HepG2 (cell line): ENCODE data around the gene DDIT4. TPM values are rescaled to one million over a fixed set of nuclear protein-coding genes. Genes with fewer than 3 reads are reported as not detected.

Experiments used
- ATAC-seq: fragments of 200-7000 bp; cut with Tn5 transposase; 3 replicates; pipeline ENCODE4 v1.9.1; 2020; ENCODE audit warnings: mild to moderate bottlenecking, moderate library complexity
- BruUV-seq: library from RNA; stranded (reverse); fragments of 400-500 nt; replicated peaks from 2 replicates; lab custom pipeline; 2021; lab: Mats Ljungman, UMichigan
- CTCF ChIA-PET: fragments of 300-600 bp; formaldehyde crosslinking; extraction: SDS; loops from one replicate; lab custom pipeline; 2021; ENCODE audit warnings: low total read pairs, inconsistent platforms, low intra/inter-chr PET ratio; lab: Yijun Ruan, JAX
- POLR2A ChIA-PET: fragments of 350-600 bp; sonication (Branson Sonifier 250); formaldehyde crosslinking; loops from one replicate; lab custom pipeline; 2020; ENCODE audit warnings: antibody characterized with exemption, inconsistent platforms; lab: Yijun Ruan, JAX
- DNase-seq: peaks from one replicate; pipeline ENCODE4 v3.0.0-alpha.2; 2015; ENCODE audit warnings: low spot score
- FAIRE-seq: peaks from 3 replicates; lab custom pipeline; 2011; peaks lifted over from hg19 to GRCh38; lab: Jason Lieb, UNC
- H2AFZ ChIP-seq: one replicate; pipeline ENCODE4 v1.6.1; 2011; ENCODE audit warnings: low read length, inconsistent platforms
- H3K27ac ChIP-seq: fragments of 300-600 bp; 3 replicates; pipeline ENCODE4 v1.8.0; 2011; ENCODE audit warnings: mixed run types, mild to moderate bottlenecking, mixed read lengths, low read length, inconsistent platforms; ENCODE audit not compliant: insufficient read depth; ENCODE audit errors: extremely low read length
- H3K27me3 ChIP-seq, 2 experiments: fragments of 200-600 bp in 1 of 2; 2 replicates in 1 of 2; 3 replicates in 1 of 2; pipeline versions ENCODE4 v1.6.0 to v1.8.0; 2011; ENCODE audit warnings: low read length in 2 of 2, mild to moderate bottlenecking in 2 of 2, moderate library complexity in 2 of 2, inconsistent platforms in 1 of 2; ENCODE audit not compliant: insufficient read depth in 2 of 2, control insufficient read depth in 1 of 2
- H3K36me3 ChIP-seq, 2 experiments: fragments of 200-600 bp in 1 of 2; replicated peaks in 1 of 2; 2 replicates in 1 of 2; 3 replicates in 1 of 2; pipeline versions ENCODE4 v1.5.1 to v1.8.0; 2011; ENCODE audit warnings: low read length in 2 of 2, inconsistent platforms in 1 of 2; ENCODE audit not compliant: insufficient read depth in 2 of 2, control insufficient read depth in 1 of 2
- H3K4me1 ChIP-seq: 2 replicates; pipeline ENCODE4 v1.5.1; 2012; ENCODE audit warnings: low read length, inconsistent platforms; ENCODE audit not compliant: insufficient read depth
- H3K4me2 ChIP-seq: 2 replicates; pipeline ENCODE4 v1.6.0; 2011; ENCODE audit warnings: low read depth, low read length, inconsistent platforms
- H3K4me3 ChIP-seq, 3 experiments: fragments of 200-600 bp in 1 of 3; sonication (generic), shearing (Covaris generic) in 1 of 3; replicated peaks in 1 of 3; 2 replicates each; pipeline ENCODE4 v1.5.1; 2011 to 2016; ENCODE audit warnings: low read length in 3 of 3, inconsistent platforms in 2 of 3, low read depth in 2 of 3, mild to moderate bottlenecking in 2 of 3, control low read depth in 1 of 3, mixed read lengths in 1 of 3; ENCODE audit not compliant: insufficient read depth in 1 of 3
- H3K79me2 ChIP-seq: one replicate; pipeline ENCODE4 v1.6.1; 2011; ENCODE audit warnings: low read length, inconsistent platforms; ENCODE audit not compliant: insufficient read depth
- H3K9ac ChIP-seq: 2 replicates; pipeline ENCODE4 v1.6.0; 2011; ENCODE audit warnings: mild to moderate bottlenecking, low read depth, low read length, inconsistent platforms; ENCODE audit not compliant: insufficient read depth
- H3K9me3 ChIP-seq: 2 replicates; pipeline ENCODE4 v1.5.1; 2012; ENCODE audit warnings: mild to moderate bottlenecking, low read length
- H4K20me1 ChIP-seq: 2 replicates; pipeline ENCODE4 v1.6.0; 2011; ENCODE audit warnings: inconsistent platforms, mild to moderate bottlenecking, low read length, moderate library complexity; ENCODE audit not compliant: insufficient read depth
- ISL2 ChIP-seq: sonication (generic); formaldehyde crosslinking; IDR thresholded peaks from 2 replicates; pipeline ENCODE4 v1.5.0; 2020; ENCODE audit warnings: missing genetic modification reagents
- MNT ChIP-seq: fragments of 450-650 bp; IDR thresholded peaks from 2 replicates; pipeline ENCODE4 v1.6.1; 2016
- ZNF687 ChIP-seq: sonication (generic); formaldehyde crosslinking; IDR thresholded peaks from 2 replicates; pipeline ENCODE4 v1.5.1; 2020; ENCODE audit warnings: mild to moderate bottlenecking, missing genetic modification reagents, moderate library complexity
- WGBS: methylation state at CpG from one replicate; pipeline ENCODE4 v1.1.6; 2017; ENCODE audit warnings: low lambda C conversion rate; 5-methylcytosine and 5-hydroxymethylcytosine counted together
- in situ Hi-C: cut with HindIII; loops from 2 replicates; pipeline ENCODE4 v1.10.0; 2017; ENCODE audit warnings: low pct_unique_long_range_greater_than_20kb; ENCODE audit not compliant: extremely low pct_ligation_motif_present
- intact Hi-C: fragments of 100-400 bp; cut with micrococcal nuclease; formaldehyde crosslinking; loops from one replicate; pipeline ENCODE4 v1.10.0; 2022; ENCODE audit not compliant: unreplicated experiment
- polyA plus RNA-seq, 8 experiments: library from polyadenylated mRNA; depleted of rRNA in 3 of 8; stranded (reverse) in 7 of 8; unstranded in 1 of 8; fragments of >200 nt; fragmentation: Illumina TruSeq in 4 of 8; extraction: Trizol in 4 of 8; gene quantifications; 2 replicates each; pipeline versions ENCODE4 v1.2.1 to v1.2.3, GENCODE V29; 2011 to 2016; ENCODE audit warnings: low read depth in 4 of 8, missing spikeins in 1 of 8, mixed read lengths in 1 of 8; ENCODE audit not compliant: insufficient read depth in 1 of 8
- total RNA-seq, 5 experiments: library from RNA; depleted of rRNA; stranded (reverse); fragments of >200 nt; fragmentation: Illumina TruSeq; extraction: Trizol; gene quantifications; 2 replicates each; pipeline ENCODE4 v1.2.3, GENCODE V29; 2016; ENCODE audit warnings: low read depth in 1 of 5

DDIT4 gene
- total and polyA plus RNA-seq, 2 of the 13 experiments (the other 11 are each of a cell fraction or from before 2014, with no cell fraction given) = 35.6 to 40.7 TPM

GRCh38 chr10:72303424-72304128, 29.9 kb downstream of the DDIT4 start:
- no TSS peak for BruUV-seq
- intact Hi-C loops (no loop called here), in situ Hi-C loops (no loop called here)
- no peak overlapping the region for H3K27ac ChIP-seq
- WGBS = 43% methylated on average over 3 of the region's 8 CpGs
- no peaks in the 10 kb centered on the region for H3K79me2 ChIP-seq
- TF ChIP-seq ZNF687 (CRISPR knock-in tag) = peak; percentile 16; the same call in 1 of the 2 replicates
- TF ChIP-seq MNT = no peak
- no peak for TF ChIP-seq ISL2
- no peaks in the 10 kb centered on the region for H3K27me3 ChIP-seq
- peaks cover 44% of the 10 kb centered on the region for H3K4me1 ChIP-seq
- H3K36me3 ChIP-seq = no peaks in the 10 kb centered on the region
- H2AFZ ChIP-seq = peak overlapping the region; percentile 42
- FAIRE-seq (no peak), ATAC-seq (peak; percentile 53), DNase-seq (no peak)
- CTCF ChIA-PET = no interaction called here
- H3K4me2 ChIP-seq = peak overlapping the region; percentile 33; the same call in 1 of the 2 replicates
- no peak overlapping the region; a peak in 1 of 6 replicates for H3K4me3 ChIP-seq
- no peak overlapping the region for H3K9ac ChIP-seq
- no peaks in the 10 kb centered on the region for H3K9me3 ChIP-seq
- POLR2A ChIA-PET = interaction anchor here (1.2 to 11.9 kb wide), 6 partner anchors 15 to 30 kb away, joined by 3 to 168 read pairs (median 3); no protein-coding TSS in a partner anchor
- no peaks in the 10 kb centered on the region for H4K20me1 ChIP-seq
